Measurements from ENCODE around the gene DGKG.

- TF ChIP-seq CTCF (IDR thresholded peaks at IDR 0.05) = no peak
- no peak for TF ChIP-seq POLR2A (IDR thresholded peaks at IDR 0.05)
Measured at GRCh38 chr3:186143250-186143649, 218.8 kb downstream of the DGKG start.

All from Peyer's patch (tissue), 4 donors.